Mesenchymal stem cell (in vitro differentiated cells and primary cell): ENCODE results near the gene RNASE13.
A peak's percentile ranks its signal among the peaks of the same experiment; 100 is the strongest.

Experiments used
- DNase-seq: peaks from one replicate; pipeline ENCODE4 v3.0.0-alpha.2; 2013
- H2AFZ ChIP-seq: one replicate; pipeline ENCODE4 v1.6.1; 2013; ENCODE audit warnings: low read depth, mild to moderate bottlenecking, control low read depth, inconsistent platforms, low read length, moderate library complexity
- H2AK5ac ChIP-seq: 2 replicates; pipeline ENCODE4 v1.6.1; 2013; ENCODE audit warnings: low read length, moderate library complexity, mild to moderate bottlenecking, inconsistent platforms; ENCODE audit not compliant: severe bottlenecking
- H2BK120ac ChIP-seq: one replicate; pipeline ENCODE4 v1.6.1; 2013; ENCODE audit warnings: low read depth, mild to moderate bottlenecking, inconsistent platforms, low read length, moderate library complexity
- H2BK12ac ChIP-seq, 2 experiments: one replicate each; pipeline ENCODE4 v1.6.1; 2013; ENCODE audit warnings: inconsistent platforms in 2 of 2, low read length in 2 of 2, mild to moderate bottlenecking in 2 of 2, moderate library complexity in 2 of 2, control low read depth in 1 of 2
- H2BK15ac ChIP-seq: one replicate; pipeline ENCODE4 v1.6.1; 2013; ENCODE audit warnings: mild to moderate bottlenecking, low read depth, inconsistent platforms; ENCODE audit not compliant: poor library complexity, severe bottlenecking
- H2BK5ac ChIP-seq: 2 replicates; pipeline ENCODE4 v1.6.1; 2013; ENCODE audit warnings: low read depth, mild to moderate bottlenecking, low read length, control low read depth, inconsistent platforms; ENCODE audit not compliant: poor library complexity, severe bottlenecking
- H3K14ac ChIP-seq, 2 experiments: one replicate each; pipeline ENCODE4 v1.6.1; 2013; ENCODE audit warnings: inconsistent platforms in 2 of 2, low read length in 2 of 2, control low read depth in 1 of 2, mild to moderate bottlenecking in 1 of 2, moderate library complexity in 1 of 2
- H3K18ac ChIP-seq, 2 experiments: one replicate each; pipeline ENCODE4 v1.6.1; 2013; ENCODE audit warnings: inconsistent platforms in 2 of 2, low read length in 2 of 2, control low read depth in 1 of 2, low read depth in 1 of 2, mild to moderate bottlenecking in 1 of 2
- H3K23ac ChIP-seq, 2 experiments: one replicate each; pipeline ENCODE4 v1.6.1; 2013; ENCODE audit warnings: inconsistent platforms in 2 of 2, low read length in 2 of 2, mild to moderate bottlenecking in 2 of 2, moderate library complexity in 2 of 2, control low read depth in 1 of 2
- H3K27ac ChIP-seq: 2 replicates; pipeline ENCODE4 v1.5.1; 2013; ENCODE audit warnings: mild to moderate bottlenecking, moderate library complexity, low read length, control low read depth, inconsistent platforms; ENCODE audit not compliant: poor library complexity, severe bottlenecking
- H3K27me3 ChIP-seq, 2 experiments: 2 replicates each; pipeline versions ENCODE4 v1.6.1 to v1.7.0; 2013; ENCODE audit warnings: low read length in 2 of 2, mild to moderate bottlenecking in 2 of 2, moderate library complexity in 2 of 2, control low read depth in 1 of 2, inconsistent platforms in 1 of 2; ENCODE audit not compliant: control insufficient read depth in 1 of 2, insufficient read depth in 1 of 2
- H3K36me3 ChIP-seq, 2 experiments: 2 replicates each; pipeline versions ENCODE4 v1.6.1 to v1.7.0; 2013; ENCODE audit warnings: low read length in 2 of 2, control low read depth in 1 of 2, inconsistent platforms in 1 of 2, low read depth in 1 of 2, mild to moderate bottlenecking in 1 of 2; ENCODE audit not compliant: insufficient read depth in 2 of 2, control insufficient read depth in 1 of 2
- H3K4ac ChIP-seq, 2 experiments: one replicate each; pipeline ENCODE4 v1.6.1; 2013; ENCODE audit warnings: inconsistent platforms in 2 of 2, low read length in 2 of 2, mild to moderate bottlenecking in 2 of 2, moderate library complexity in 2 of 2, control low read depth in 1 of 2, low read depth in 1 of 2
- H3K4me1 ChIP-seq: 2 replicates; pipeline ENCODE4 v1.6.1; 2013; ENCODE audit warnings: low read depth, low read length, control low read depth; ENCODE audit not compliant: control insufficient read depth, insufficient read depth
- H3K4me2 ChIP-seq: 2 replicates; pipeline ENCODE4 v1.6.1; 2013; ENCODE audit warnings: low read length, mild to moderate bottlenecking, inconsistent platforms; ENCODE audit not compliant: poor library complexity, severe bottlenecking
- H3K4me3 ChIP-seq, 2 experiments: 2 replicates each; pipeline versions ENCODE4 v1.5.1 to v1.7.0; 2013; ENCODE audit warnings: low read length in 2 of 2, mild to moderate bottlenecking in 2 of 2, control low read depth in 1 of 2, low read depth in 1 of 2; ENCODE audit not compliant: insufficient read depth in 1 of 2
- H3K79me1 ChIP-seq: replicated peaks from 2 replicates; pipeline ENCODE4 v1.6.1; 2013; ENCODE audit warnings: mild to moderate bottlenecking, control low read depth, low read length, inconsistent platforms; ENCODE audit not compliant: poor library complexity, severe bottlenecking
- H3K9ac ChIP-seq: 2 replicates; pipeline ENCODE4 v1.7.0; 2013; ENCODE audit warnings: mild to moderate bottlenecking, low read length, moderate library complexity
- H3K9me3 ChIP-seq: 2 replicates; pipeline ENCODE4 v1.7.0; 2013; ENCODE audit warnings: mild to moderate bottlenecking, low read length; ENCODE audit not compliant: control insufficient read depth
- H4K8ac ChIP-seq: one replicate; pipeline ENCODE4 v1.6.1; 2013; ENCODE audit warnings: inconsistent platforms, mild to moderate bottlenecking, low read length, moderate library complexity
- H4K91ac ChIP-seq: one replicate; pipeline ENCODE4 v1.6.1; 2013; ENCODE audit warnings: mild to moderate bottlenecking, low read length, inconsistent platforms
- WGBS: methylation state at CpG from one replicate; pipeline ENCODE4 v1.1.7; 2013; ENCODE audit warnings: mixed read lengths; 5-methylcytosine and 5-hydroxymethylcytosine counted together

RNASE13 gene

DNA sequence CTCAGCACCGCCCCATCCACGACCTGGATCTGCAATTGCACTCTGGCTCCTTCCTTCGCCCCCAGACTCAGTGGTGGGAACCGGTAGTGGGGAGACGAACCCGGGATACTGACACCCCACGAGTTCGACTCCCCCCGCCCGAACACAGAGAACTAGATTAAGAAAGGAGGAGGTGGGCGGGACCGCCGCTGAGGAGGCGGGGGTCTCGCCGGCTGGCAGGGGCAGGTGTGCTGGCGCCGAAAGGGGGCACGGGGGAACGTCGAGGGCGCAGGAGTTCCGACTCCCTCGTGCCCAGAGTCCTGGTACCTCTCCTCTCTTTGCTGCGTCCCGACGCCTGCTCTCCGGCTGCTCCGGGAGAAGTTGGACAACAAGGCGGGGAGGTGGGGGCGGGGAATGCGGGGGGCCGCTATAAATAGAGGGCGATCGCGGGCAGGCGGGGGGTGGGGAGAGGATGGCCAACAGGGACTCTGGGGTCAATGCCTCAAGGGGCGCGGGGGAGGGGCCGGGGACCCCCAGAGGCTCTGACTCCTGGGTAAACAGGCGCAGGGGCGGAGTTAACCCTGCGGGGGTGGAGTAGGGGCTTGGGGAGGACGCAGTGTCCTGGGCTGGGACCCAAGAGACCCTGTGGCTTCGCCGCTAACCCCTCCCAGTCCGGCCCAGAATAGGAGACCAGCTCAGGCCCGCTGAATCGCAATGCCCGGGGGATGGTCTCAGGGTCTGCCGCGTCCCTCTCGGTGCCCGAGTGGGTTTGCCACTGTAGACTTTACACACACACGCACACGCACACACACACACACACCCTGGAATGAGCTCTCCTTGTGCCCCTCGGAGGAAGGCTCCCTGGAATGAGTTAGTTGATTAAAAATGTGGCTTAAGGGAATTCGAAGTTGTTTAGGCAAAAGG lies 9.0 kb downstream of the RNASE13 start:
- Histone ChIP-seq H3K27me3 (peaks cover 57 to 61% of the 10 kb centered on the region in 2 experiments), H3K4ac (peak overlapping the region in 1 of 2 experiments; percentile 30), H2BK120ac (no peak overlapping the region), H3K27ac (no peak overlapping the region), H3K36me3 (peaks cover 0 to 2% of the 10 kb centered on the region in 2 experiments), H3K14ac (peak overlapping the region in 1 of 2 experiments; percentile 26), H4K91ac (no peak overlapping the region), H2BK5ac (no peak overlapping the region), H2BK15ac (peak overlapping the region; percentile 62), H2AK5ac (no peak overlapping the region), H3K9ac (no peak overlapping the region), H2AFZ (no peak overlapping the region), H3K9me3 (no peaks in the 10 kb centered on the region), H3K23ac (peak overlapping the region in 1 of 2 experiments; percentile 97), H3K4me1 (peaks cover 15% of the 10 kb centered on the region), H3K18ac (peak overlapping the region in 1 of 2 experiments; percentile 73), H4K8ac (no peak overlapping the region), H3K4me2 (peak overlapping the region; percentile 94), H2BK12ac (peak overlapping the region in 1 of 2 experiments; percentile 6), H3K79me1 (no peaks in the 10 kb centered on the region), H3K4me3 (peak overlapping the region; percentile 62 to 73)
- WGBS = 8% methylated on average over 27 of the region's 58 CpGs
- no peak for DNase-seq

DNA sequence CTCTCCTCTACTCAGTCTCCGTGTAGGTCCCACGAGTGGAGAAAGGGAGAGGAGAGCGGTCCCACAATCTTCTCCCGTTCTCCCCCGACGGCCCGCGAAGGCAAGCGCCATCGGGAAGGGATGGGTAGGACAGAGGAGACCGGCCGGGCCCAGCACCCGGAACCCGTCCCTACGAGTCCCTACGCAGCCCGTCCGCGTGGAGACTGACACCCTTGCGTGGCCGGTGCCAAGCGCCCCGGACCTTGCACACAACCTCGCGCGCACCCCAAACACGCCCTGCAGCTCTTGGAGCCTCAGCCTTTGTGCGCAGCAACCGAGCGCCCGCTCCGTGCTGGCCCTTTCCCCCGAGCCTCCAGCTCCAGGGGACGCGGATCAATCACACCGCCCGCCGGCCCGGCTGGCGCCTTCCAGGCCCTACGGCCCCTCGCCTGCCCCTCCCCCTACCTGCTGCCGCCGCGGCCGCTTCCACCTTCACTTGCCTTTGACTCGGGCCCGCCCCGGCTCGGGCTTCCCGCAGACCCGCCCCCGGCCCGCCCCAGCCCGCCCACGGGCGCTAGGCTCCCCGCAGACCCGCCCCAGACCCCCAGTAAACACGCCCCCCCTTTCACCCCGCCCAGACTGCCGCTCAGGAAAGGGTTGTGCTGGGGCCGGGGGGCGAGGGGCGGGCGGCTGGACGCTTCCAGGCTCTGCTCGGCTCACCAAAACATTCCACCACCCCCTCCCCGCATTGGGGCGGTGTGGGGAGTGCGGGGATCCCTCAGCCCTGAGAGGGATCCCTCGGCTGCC lies 9.8 kb downstream of the RNASE13 start, which contains the start of gene NDRG2:
Gene NDRG2 (minus strand): TSS at position 477 of the 786 bp plus-strand sequence. CDS start 1,746 bp downstream, outside the sequence.
- H3K36me3 ChIP-seq = peaks cover 0 to 2% of the 10 kb centered on the region in 2 experiments
- peak within 1 kb of the TSS; percentile 63 for H4K8ac ChIP-seq
- WGBS = 2% methylated on average over 47 of the region's 72 CpGs
- H3K79me1 ChIP-seq = no peaks in the 10 kb centered on the region
- H3K4me2 ChIP-seq = peak within 1 kb of the TSS; percentile 96
- H3K4me1 ChIP-seq = peaks cover 15% of the 10 kb centered on the region
- H3K4ac ChIP-seq = peak within 1 kb of the TSS in 1 of 2 experiments; percentile 30
- peak within 1 kb of the TSS; percentile 62 for H2BK15ac ChIP-seq
- peak within 1 kb of the TSS; percentile 29 for H3K9ac ChIP-seq
- H2BK120ac ChIP-seq = no peak within 1 kb of the TSS
- DNase-seq = peak; percentile 21
- H2AK5ac ChIP-seq = no peak within 1 kb of the TSS
- peak within 1 kb of the TSS in 1 of 2 experiments; percentile 97 for H3K23ac ChIP-seq
- peak within 1 kb of the TSS; percentile 43 for H2AFZ ChIP-seq
- peak within 1 kb of the TSS in 1 of 2 experiments; percentile 6 for H2BK12ac ChIP-seq
- peak within 1 kb of the TSS in 1 of 2 experiments; percentile 73 for H3K18ac ChIP-seq
- H3K9me3 ChIP-seq = no peaks in the 10 kb centered on the region
- peak within 1 kb of the TSS in 1 of 2 experiments; percentile 26 for H3K14ac ChIP-seq
- H2BK5ac ChIP-seq = no peak within 1 kb of the TSS
- H3K4me3 ChIP-seq = peak within 1 kb of the TSS; percentile 62 to 73
- H3K27ac ChIP-seq = no peak within 1 kb of the TSS
- H4K91ac ChIP-seq = peak within 1 kb of the TSS; percentile 28
- H3K27me3 ChIP-seq = peaks cover 55 to 63% of the 10 kb centered on the region in 2 experiments

- Histone ChIP-seq H4K91ac (no peak overlapping the region), H3K14ac (no peak overlapping the region), H3K4me1 (peaks cover 15% of the 10 kb centered on the region), H2BK5ac (no peak overlapping the region), H3K4me3 (peak overlapping the region in 1 of 2 experiments; percentile 69), H3K9ac (no peak overlapping the region), H2AFZ (no peak overlapping the region), H3K27me3 (peaks cover 53 to 58% of the 10 kb centered on the region in 2 experiments), H3K9me3 (no peaks in the 10 kb centered on the region), H2BK15ac (peak overlapping the region; percentile 40), H3K27ac (no peak overlapping the region), H4K8ac (no peak overlapping the region), H3K23ac (no peak overlapping the region), H3K79me1 (no peaks in the 10 kb centered on the region), H3K4ac (no peak overlapping the region), H3K4me2 (peak overlapping the region; percentile 96), H3K18ac (no peak overlapping the region), H3K36me3 (peaks cover 0 to 2% of the 10 kb centered on the region in 2 experiments), H2BK120ac (no peak overlapping the region), H2BK12ac (no peak overlapping the region), H2AK5ac (no peak overlapping the region)
- 54% methylated on average over 12 of the region's 17 CpGs for WGBS
- DNase-seq = no peak
Observed at GRCh38 chr14:21023817-21024584, 10.6 kb downstream of the RNASE13 start.
